Stimulated activated CD4-positive, alpha-beta T cell treated with anti-CD3 and anti-CD28 coated beads, TNF-alpha, amount 100 ng/mL, for 48 hours (primary cell): ENCODE results near the gene TLCD3A.
A peak's percentile ranks its signal among the peaks of the same experiment; 100 is the strongest.
"Not testable (repeated sequence)": the region's sequence is repeated elsewhere in the genome, so short reads cannot be mapped to it uniquely, and the experiment has no call there.

Experiments used
- DNase-seq, 3 donors: peaks; one replicate each; pipeline ENCODE4 v3.0.0-alpha.2; 2020; ENCODE audit warnings: low read depth in 3 of 3

Gene TLCD3A

DNA sequence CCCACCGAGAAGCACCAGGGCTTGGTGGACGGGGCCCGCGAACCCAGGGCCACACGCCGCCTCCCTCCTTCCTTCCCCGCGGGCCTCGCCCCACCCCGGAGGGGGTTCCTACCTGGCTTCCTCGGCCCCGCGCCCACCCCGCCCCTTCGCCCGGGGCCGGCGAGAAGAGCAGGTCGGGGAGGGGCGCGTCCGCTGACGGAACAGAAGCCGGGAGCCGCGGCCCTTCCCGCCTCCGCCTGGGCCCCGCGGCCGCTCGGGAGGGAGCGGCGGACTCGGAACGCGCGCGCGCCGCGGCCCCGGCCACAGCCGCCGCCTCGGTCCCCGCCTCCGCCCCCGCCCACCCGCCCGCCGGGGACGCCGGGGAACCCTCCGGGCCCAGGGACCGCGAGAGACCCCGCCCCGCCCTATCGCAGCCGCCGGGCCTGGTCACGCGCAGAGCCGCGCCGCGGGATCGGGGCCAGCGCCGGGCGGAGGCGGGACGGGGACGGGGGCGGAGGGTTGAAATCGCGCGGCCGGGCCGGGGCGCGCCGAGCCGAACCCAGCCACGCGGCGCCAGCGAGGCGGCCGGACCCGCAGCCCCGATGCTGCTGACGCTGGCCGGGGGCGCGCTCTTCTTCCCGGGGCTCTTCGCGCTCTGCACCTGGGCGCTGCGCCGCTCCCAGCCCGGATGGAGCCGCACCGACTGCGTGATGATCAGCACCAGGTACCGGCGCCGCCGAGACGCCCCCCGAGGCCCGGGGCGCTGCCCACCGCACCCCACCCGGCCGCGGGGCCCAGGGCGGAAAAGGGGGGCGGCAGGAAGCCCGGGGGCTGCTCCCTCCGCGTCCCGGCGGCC lies at the start of gene TLCD3A:
Gene TLCD3A (plus strand): TSS at position 530 of the 835 bp plus-strand sequence. CDS start 52 bp downstream, at position 582.
- peak in 1 of 3 donors; percentile 42 for DNase-seq

DNA sequence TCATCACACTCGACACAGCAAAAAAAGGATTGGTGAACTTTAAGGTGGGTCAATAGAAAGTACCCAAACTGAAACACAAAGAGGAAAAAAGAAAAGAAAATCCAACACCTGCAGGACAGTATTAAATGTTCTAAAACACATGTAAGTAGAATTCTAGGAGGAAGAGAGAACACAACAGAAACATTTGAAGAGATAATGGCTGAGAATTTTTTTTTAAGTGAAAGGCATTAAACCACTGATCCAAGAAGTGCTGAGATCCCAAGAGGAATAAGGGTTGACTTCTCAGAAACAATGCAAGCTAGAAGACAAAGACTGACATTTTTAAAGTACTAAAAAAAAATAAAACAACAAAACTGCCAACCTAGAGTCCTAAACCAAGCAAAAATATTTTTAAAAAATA lies 49.4 kb upstream of the TLCD3A start:
- DNase-seq: no peak

DNA sequence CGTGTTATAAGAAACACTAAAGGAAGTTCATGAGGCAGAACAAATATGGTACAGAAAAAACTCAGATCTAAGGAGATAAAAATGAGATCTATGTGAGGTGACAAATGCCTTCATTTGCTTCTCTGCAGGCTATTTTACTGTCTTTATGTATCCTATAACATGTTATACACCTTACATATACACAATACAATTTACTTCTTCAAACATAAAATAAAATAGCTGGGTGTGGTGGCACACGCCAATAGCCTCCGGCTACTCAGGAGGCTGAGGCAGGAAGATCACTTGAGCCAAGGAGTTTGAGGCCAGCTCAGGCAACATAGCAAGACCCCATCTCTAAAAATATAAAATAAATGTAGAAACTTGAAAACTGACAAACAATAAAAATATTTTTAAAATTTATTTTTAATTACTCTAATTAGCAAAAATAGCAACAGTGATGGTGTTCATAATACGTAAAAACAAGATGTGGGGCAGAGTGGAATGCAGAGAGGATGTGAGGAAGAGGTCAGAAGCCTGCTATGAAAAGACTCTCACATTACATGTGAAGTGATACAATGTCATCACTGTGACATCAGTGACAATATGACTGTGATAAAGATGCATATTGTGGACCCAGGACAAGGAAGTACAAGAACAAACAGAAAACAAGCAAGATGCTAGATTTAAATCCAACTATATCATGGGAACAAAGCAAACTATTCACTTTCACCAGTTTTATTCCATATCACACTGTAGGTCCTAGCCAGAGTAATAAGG lies 48.7 kb upstream of the TLCD3A start:
- no peak for DNase-seq

DNA sequence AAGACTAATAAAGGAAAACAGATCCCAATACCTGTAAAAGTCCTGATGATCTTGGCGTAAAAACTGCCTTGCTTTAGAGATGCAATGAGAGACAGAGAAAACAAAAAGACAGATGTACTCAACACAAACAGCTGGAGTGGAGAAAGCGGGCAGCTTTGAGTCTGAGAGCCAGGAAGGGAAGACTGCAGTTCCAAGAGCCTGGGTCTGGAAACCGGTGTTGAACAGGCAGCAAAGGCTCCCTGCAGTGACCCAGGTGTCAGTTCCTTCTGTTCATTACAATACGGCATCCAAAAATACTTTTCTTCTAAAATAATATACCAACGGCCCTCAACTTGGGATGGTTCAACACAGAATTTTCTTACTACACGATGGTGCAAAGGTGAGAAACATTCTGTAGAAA lies 47.4 kb upstream of the TLCD3A start:
- DNase-seq: no peak

DNA sequence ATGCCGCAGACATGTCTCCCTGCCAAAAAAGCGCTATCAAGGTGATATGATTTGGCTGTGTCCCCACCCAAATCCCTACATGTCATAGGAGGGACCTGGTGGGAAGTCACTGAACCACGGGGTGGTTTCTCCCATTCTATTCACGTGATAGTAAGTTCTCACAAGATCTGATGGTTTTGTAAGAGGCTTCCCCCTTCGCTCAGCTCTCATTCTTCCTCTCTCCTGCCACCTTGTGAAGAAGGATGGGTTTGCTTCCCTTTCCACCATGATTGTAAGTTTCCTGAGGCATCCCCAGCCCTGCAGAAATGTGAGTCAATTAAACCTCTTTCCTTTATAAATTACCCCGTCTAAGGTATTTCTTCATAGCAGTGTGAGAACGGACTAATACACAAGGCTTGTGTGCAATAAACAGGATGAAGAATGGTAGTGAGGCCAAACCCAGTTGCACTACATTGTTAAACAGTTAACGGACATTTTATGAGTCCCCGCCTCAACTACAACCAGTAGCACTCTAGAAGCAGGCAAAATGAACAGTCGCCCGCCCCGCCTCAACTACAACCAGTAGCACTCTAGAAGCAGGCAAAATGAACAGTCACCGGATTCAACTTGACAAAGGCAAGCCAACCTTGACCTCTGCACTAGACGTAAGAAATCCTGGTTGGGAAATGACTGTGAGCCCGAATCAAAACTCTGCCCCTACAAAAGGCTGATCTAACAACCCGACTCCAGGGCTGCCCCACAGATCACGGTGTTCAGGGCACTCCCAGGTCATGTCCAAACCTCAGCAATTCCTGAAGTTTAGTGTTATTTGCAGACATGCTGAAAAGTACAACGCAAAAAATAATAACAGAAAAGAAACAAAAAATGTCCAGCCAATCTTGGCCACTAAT lies 44.1 kb upstream of the TLCD3A start:
- no peak for DNase-seq

DNA sequence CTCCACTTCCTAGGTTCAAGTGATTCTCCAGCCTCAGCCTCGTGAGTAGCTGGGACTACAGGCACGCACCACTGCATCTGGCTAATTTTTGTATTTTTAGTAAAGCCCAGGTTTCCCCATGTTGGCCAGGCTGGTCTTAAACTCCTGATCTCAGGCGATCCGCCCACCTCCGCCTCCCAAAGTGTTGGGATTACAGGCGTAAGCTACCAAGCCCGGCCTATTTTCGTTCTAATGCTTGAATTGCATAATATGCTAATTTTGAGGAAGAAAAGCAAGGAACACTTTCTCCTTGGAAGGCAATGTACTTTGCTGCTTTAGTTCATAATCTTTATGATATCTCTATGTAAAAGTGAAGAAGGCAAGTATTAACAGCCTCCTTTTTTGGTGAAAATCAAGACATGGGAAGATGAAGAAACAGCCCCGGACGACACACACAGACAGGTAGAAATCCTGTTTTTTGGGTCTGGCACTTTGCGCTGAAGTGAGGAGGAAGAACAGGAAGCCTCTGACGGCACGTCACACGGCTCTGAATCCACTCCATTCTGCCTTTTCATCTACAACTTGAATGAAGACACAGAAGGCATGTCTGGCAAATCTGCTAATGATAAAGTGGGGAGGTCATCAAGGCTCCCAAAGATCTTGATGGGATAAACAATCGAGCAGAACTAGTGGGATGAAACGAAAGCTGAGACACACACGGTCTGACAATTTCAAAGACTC lies 42.7 kb upstream of the TLCD3A start:
- no peak for DNase-seq

DNA sequence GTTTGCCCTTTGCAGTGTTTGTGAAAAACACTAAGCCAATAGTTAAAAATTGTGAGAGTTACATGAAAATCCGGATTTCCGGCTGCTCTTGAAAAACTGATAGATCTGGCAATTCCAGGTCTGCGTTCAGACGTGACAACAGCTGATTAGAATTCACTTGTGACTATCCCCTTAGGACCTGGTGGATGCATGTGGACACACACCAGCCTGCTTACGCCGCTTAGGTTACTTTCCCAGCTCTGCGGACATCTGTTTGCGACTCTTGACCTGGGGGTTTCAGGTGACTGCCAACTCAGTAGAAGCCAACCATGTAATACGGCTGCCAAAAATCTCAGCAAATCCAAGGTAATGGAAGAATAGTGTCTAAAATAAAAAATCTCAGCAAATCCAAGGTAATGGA lies 42.0 kb upstream of the TLCD3A start:
- DNase-seq: no peak

DNA sequence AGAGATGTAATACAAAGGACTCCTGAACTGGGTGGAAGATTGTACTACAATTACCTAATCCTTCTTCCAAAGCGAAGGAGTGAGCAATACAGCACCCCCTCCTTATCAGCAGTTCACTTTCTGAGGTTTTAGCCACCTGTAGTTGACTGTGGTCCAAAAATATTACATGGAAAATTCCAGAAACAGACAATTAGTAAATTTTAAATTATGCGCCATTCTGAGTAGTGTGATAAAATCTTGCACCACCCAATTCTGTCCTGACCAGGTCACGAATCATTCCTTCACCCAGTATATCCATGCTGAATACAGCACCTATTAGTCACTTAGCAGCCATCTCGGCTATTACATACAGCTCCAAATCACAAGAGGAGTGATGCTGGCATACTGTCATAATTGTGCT lies 41.0 kb upstream of the TLCD3A start:
- DNase-seq: no peak

DNA sequence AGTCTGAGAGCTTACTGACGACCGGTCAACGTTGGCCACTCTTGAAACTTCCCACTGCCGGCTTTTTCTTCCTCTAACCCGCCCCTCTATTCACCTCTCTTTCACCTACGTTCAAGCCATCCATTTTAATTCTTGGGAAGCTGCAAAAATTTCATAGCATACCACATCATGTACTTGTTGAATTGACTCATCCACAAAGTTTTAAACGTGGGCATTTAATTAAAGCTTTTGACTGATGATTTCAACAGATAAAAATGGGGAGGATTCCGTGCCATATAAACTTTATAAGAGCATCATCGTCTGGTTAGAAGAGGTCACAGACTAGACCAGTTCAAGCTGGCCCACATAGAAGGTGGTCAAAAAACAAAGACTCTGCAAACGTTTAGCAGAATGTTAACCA lies 40.3 kb upstream of the TLCD3A start:
- no peak for DNase-seq

DNA sequence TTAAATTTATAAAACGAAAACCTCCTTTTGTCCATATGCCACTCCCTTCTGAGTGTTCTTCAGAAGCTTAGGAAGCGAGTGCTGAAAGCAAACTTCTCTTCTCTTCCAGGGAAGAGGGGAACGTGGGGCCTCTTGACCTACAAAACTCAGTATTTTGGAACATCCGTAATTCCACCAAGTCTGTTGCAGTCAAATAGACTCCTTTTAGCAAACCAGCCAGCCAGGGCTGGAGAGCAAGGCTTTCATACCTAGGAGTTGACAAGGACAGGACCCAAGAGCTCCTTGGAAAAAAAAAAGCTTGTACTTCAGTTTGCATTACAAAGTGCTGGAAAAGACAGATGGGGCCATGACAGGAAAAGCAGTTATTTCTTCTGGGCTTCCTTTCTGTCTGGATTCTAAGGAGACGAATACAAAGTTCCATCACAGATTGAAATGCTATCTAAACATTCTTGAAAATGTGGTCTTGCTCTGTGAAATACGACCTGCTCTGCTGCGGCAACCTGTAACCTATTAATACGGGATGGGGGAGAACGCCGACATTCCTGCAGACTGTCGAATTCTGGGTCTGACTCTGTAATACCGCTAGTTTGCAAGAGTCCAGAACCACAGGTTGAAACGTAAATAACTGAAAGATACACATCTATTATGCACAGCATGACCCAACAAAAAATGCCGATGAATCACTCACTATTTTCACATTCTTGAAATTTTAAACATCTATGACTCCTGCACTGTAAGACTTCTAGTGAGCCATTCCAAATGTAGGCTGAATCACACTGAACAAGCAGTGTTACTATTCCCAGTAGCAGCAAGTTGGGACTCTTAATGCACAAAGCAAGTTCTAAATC lies 38.4 kb upstream of the TLCD3A start:
- DNase-seq: no peak

DNA sequence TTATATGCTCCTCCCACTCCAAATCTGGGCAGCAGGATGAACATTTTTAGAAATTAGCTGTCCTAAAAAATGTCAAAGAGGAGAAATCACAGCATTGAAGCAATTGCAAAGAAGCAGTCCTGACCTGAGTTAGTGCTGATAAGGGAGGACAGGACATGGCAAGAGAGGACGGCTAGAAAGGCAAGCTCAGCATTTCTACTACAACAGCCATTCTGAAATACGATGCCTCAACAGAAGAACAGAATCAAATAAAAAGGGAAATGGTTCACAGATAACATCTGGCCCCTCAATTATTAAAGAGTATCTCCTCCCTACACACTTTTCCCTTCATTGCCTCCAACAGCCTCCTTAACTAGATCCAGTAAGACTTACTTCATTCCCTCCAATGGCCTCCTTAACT lies 36.0 kb upstream of the TLCD3A start:
- no peak for DNase-seq

DNA sequence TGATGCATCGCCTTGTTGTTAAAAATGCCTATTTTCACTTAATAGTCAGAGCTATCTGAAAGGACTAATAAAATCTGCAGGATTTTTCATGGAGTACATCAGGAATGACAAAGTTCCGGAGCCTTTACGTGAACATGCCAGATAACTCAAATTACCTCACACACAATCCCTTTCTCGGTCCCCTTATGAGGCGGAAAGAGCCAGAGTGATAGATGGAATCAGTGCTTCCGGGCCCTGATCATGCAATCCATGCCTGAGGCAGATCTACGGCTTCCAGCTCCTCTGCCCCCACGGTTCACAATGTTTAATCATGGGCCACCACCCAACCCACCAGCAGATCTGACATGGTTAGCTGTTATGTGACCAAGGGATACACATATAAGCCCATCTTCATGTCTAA lies 34.7 kb upstream of the TLCD3A start:
- no peak for DNase-seq

DNA sequence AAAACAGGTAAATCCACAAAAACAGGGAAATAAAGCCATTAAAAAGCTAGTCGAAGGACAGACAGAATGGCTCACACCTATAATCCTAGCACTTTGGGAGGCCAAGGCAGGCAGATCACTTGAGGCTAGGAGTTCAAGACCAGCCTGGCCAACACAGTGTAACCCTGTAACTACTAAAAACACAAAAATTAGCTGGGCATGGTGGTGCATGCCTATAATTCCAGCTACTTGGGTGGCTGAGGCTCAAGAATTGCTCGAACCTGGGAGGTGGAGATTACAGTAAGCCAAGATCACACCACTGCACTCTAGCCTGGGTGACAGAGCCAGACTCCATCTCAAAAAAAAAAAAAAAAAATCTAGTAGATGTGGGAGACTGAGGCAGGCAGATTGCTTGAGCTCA lies 34.3 kb upstream of the TLCD3A start:
- not testable (repeated sequence) for DNase-seq

DNA sequence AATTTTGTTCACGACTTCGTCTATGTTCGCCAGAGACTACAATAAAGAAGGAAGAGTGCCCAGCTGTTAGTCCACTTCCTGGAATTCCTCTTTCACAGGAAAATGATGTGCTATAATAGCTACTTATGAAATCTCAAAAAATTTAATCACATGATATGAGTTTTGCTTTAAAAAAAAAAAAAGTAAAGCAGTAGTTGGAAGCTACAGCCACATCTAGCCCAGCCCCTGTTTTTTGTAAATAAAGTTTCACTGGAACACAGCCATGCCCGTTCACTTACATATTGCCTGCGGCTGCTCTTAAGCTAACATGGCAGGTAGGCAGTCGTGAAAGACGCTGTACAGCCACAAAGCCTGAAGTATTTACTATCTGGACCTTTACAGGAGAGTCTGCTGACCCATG lies 33.1 kb upstream of the TLCD3A start:
- DNase-seq: no peak

DNA sequence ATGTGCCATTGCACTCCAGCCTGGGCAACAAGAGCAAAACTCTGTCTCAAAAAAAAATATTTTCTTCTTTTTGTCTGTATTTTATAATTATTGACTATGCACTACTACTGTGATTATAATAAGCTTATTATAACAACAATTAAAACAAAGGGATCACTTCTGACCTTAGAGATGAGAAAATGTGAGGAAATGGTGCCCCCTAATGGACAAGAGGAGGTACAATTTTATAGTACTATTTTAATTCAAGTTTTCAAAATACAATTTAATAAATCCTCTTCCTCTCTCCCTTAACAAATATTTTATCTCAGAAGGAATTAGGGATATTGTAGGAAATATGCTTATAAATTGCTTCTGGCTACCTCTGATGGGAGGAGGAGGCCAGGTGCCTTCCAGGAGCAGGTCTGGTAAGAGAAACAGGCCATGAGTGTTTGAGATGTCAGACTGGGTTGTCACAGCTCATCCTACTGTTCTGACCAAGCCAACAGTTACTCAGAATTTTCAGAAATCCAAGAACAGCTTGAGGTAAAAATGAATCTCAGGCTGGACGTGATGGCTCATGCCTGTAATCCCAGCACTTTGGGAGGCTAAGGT lies 31.8 kb upstream of the TLCD3A start:
- DNase-seq: no peak

DNA sequence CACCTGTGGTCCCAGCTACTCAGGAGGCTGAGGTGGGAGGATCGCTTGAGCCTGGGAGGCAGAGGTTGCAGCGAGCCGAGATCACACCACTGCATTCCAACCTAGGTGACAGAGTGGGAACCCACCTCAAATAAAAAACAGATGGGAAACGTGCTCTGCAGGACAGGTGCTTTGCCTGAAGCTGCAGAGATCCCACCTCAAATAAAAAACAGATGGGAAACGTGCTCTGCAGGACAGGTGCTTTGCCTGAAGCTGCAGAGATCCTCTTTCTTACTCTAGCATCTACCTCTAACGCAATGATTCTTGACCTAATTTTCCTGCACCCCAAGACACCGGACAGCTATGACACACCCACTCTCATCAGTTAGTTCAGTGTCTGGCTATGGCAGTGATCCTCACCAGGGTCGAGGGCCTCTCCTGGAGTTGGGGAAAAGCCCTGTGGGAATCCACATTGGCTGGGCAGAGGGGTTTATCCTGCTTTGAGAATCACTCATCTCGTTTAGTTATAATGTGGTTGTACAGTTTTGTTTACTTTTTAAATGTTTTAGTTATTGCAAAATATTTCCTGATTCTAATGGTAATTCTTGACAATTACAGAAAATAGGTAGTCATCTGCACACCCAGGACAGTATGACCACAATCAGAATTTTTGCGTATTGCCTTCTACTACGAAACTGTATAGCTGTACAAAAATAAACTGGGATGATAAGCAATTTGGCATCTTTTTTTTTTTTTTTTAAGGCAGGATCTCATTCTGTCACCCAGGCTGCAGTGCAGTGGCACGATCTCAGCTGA lies 29.1 kb upstream of the TLCD3A start:
- DNase-seq: no peak

DNA sequence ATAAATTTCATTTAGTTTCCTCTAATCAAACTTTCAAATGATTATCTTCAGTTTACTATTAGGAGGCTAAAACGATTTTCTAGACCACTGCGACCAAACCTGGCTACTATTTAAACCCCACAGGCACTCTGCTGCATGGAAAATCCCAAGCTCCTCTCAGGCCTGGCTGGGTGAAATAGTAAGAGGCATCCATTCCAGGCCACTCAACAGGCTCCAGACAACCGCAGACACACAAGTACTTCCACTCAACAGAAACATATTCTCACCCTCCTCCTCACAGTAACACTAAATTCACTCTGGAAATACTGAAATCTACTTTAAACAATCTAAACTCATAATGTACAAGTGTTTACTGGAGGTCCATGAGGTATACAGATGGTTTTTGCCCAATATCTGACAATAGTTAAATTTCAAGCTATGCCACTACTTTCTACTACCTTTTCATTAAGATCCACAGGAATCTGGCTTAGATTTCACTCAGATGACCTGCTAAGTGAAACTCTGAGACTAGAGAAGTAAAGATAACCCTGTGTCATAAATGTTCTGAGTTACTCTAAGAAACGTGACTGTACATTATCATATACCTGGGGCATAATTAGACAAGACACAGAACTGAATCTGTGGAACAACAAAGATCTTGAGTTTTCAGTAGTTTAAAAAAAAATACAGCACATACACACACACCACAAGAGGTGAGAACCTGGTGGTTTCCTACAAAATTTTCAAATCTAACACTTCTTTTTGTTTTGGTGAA lies 28.1 kb upstream of the TLCD3A start:
- no peak for DNase-seq

DNA sequence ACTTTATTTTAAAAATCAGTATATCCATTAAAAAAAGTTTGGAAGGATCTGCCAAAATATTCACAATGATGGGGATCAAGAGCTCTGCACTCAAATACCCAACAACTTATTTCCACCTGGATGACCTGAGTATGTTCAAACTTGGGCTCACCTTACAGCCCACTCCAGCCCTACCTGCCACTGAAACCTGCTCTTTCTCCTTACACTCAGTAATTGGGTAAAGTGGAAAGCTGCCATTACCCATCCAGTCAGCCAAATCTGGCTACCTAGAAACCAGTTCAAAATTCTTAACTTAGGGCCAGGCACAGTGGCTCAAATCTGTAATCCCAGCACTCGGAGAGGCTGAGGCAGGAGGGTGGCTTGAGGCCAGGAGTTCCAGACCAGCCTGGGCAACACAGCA lies 27.4 kb upstream of the TLCD3A start:
- no peak for DNase-seq

DNA sequence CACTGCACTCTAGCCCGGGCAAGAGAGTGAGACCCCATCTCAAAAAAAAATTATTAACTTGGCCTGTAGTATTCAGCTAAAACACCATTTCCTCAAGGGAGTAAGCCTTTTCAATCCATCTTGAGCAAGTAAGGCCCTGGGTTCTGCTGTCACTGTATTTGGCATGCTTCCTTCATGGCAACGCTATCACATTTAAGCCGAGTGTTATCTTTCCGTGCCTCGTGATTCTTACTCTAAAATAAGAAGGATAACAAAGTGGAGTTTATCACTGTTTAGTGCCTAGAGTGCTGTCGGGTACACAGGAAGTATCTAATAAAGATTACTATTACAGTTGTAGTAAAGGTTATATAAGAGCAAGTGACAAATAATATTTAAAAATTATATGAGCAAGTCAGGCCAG lies 26.5 kb upstream of the TLCD3A start:
- no peak for DNase-seq
